Transverse colon (tissue), 4 donors: ENCODE measurements around the gene HOXB2. TPM values are rescaled to one million over a fixed set of nuclear protein-coding genes. Genes with fewer than 3 reads are reported as not detected.

Experiments used
- DNase-seq: peaks from one replicate; pipeline ENCODE4 v3.0.0-alpha.2; 2019
- H3K27ac ChIP-seq, 4 donors: fragments of 200-600 bp; sonication (generic); 2 replicates each; pipeline ENCODE4 v1.5.1; 2016 to 2018; ENCODE audit warnings: inconsistent platforms in 4 of 4
- H3K27me3 ChIP-seq: fragments of 200-600 bp; sonication (generic); 2 replicates; pipeline ENCODE4 v1.5.1; 2017; ENCODE audit warnings: inconsistent platforms
- H3K36me3 ChIP-seq, 4 donors: fragments of 200-600 bp; sonication (generic); 2 replicates each; pipeline ENCODE4 v1.5.1; 2017 to 2019; ENCODE audit warnings: inconsistent platforms in 4 of 4
- H3K4me1 ChIP-seq, 4 donors: fragments of 200-600 bp; sonication (generic); 2 replicates each; pipeline ENCODE4 v1.5.1; 2017 to 2020; ENCODE audit warnings: inconsistent platforms in 4 of 4
- H3K4me3 ChIP-seq, 4 donors: fragments of 200-600 bp; sonication (generic); 1 replicate in 1 of 4; 2 replicates in 3 of 4; pipeline versions ENCODE4 v1.5.1 to v1.6.1; 2017 to 2019; ENCODE audit warnings: inconsistent platforms in 4 of 4
- H3K9me3 ChIP-seq, 2 donors: fragments of 200-600 bp; sonication (generic); 2 replicates each; pipeline ENCODE4 v1.5.1; 2017 to 2019; ENCODE audit warnings: inconsistent platforms in 2 of 2
- CTCF ChIP-seq, 5 experiments: fragments of 200-600 bp in 3 of 5; fragments of 450-650 bp in 2 of 5; sonication (generic) in 3 of 5; IDR thresholded peaks; 1 replicate in 2 of 5; 2 replicates in 3 of 5; pipeline ENCODE4 v1.5.1; 2016 to 2017; ENCODE audit warnings: antibody characterized with exemption in 5 of 5, inconsistent platforms in 3 of 5, mild to moderate bottlenecking in 2 of 5, moderate library complexity in 1 of 5
- EP300 ChIP-seq: sonication (generic); formaldehyde crosslinking; IDR thresholded peaks from one replicate; pipeline ENCODE4 v1.6.1; 2017; ENCODE audit warnings: antibody characterized with exemption, low read depth
- POLR2A ChIP-seq: fragments of 450-650 bp; IDR thresholded peaks from one replicate; pipeline ENCODE4 v1.6.1; 2016; ENCODE audit warnings: antibody characterized with exemption, mild to moderate bottlenecking, moderate library complexity
- POLR2AphosphoS5 ChIP-seq, 3 donors: sonication (generic); formaldehyde crosslinking; IDR thresholded peaks; one replicate each; pipeline ENCODE4 v1.6.1; 2016; ENCODE audit warnings: antibody characterized with exemption in 3 of 3
- WGBS, 2 donors: methylation state at CpG; one replicate each; pipeline ENCODE4 v1.1.5; 2018; ENCODE audit warnings: low coverage in 1 of 2; 5-methylcytosine and 5-hydroxymethylcytosine counted together
- in situ Hi-C, 4 donors: fragments of 200-750 bp; cut with MboI; loops; one replicate each; pipeline versions ENCODE4 v1.15.0 to v1.15.1; 2017; ENCODE audit warnings: low sequenced_read_pairs in 3 of 4, low pct_ligation_motif_present in 1 of 4, low pct_unique_long_range_greater_than_20kb in 1 of 4
- intact Hi-C: fragments of 100-400 bp; cut with DNase I; formaldehyde crosslinking; loops from one replicate; pipeline ENCODE4 v1.15.1; 2023; ENCODE audit warnings: low total_unique reads
- total RNA-seq, 4 donors: library from RNA; depleted of rRNA; stranded (reverse); fragments of >200 nt; gene quantifications; one replicate each; pipeline ENCODE4 v1.1.0, GENCODE V29; 2016

The HOXB2 gene
- total RNA-seq, 4 donors from 2014 or later: 13.5 to 93.9 (median 13.8) TPM; not detected in 1

GRCh38 chr17:48563385-48563838 is 18.5 kb upstream of the HOXB2 start:
- H3K9me3 ChIP-seq: no peaks in the 10 kb centered on the region
- no peak for DNase-seq
- H3K27ac ChIP-seq: peak overlapping the region; percentile 89 to 95 (median 94)
- in situ Hi-C loops (no loop called here), intact Hi-C loops (no loop called here)
- 66% methylated on average over 6 of the region's 6 CpGs; no CpG with 5 or more reads in 1 of the 2 donors for WGBS, 2 donors
- TF ChIP-seq POLR2A (no peak), EP300 (no peak), CTCF (IDR thresholded peaks at IDR 0.05) (no peak), POLR2AphosphoS5 (IDR thresholded peaks at IDR 0.05) (no peak)
- no peak overlapping the region for H3K4me3 ChIP-seq
- no peaks in the 10 kb centered on the region for H3K27me3 ChIP-seq
- peaks cover 49 to 95% (median 70%) of the 10 kb centered on the region in 4 donors for H3K4me1 ChIP-seq
- H3K36me3 ChIP-seq: no peaks in the 10 kb centered on the region

GRCh38 chr17:48562934-48563333 is 18.0 kb upstream of the HOXB2 start:
- no peak overlapping the region for H3K4me3 ChIP-seq
- intact Hi-C loops: no loop called here
- no peak for DNase-seq
- H3K27ac ChIP-seq: peak overlapping the region; percentile 89 to 95 (median 94)
- no peaks in the 10 kb centered on the region for H3K36me3 ChIP-seq
- H3K27me3 ChIP-seq: no peaks in the 10 kb centered on the region
- H3K9me3 ChIP-seq: no peaks in the 10 kb centered on the region
- 69% methylated on average over 5 of the region's 5 CpGs; no CpG with 5 or more reads in 1 of the 2 donors for WGBS, 2 donors
- no peak for TF ChIP-seq CTCF (IDR thresholded peaks at IDR 0.05)
- in situ Hi-C loops: no loop called here
- peaks cover 48 to 95% (median 70%) of the 10 kb centered on the region in 4 donors for H3K4me1 ChIP-seq

- intact Hi-C loops (no loop called here), in situ Hi-C loops (no loop called here)
- no peak for DNase-seq
- H3K36me3 ChIP-seq: no peaks in the 10 kb centered on the region
- WGBS, 2 donors: 58 to 63% methylated on average over 6 to 15 of the region's 15 CpGs
- H3K4me3 ChIP-seq: no peak overlapping the region
- peaks cover 48 to 95% (median 70%) of the 10 kb centered on the region in 4 donors for H3K4me1 ChIP-seq
- no peaks in the 10 kb centered on the region for H3K27me3 ChIP-seq
- H3K27ac ChIP-seq: peak overlapping the region; percentile 89 to 95 (median 94)
- TF ChIP-seq POLR2AphosphoS5 (IDR thresholded peaks at IDR 0.05): no peak
- TF ChIP-seq CTCF (IDR thresholded peaks at IDR 0.05): peak in 2 of 5 experiments; percentile 24 to 29
- no peaks in the 10 kb centered on the region for H3K9me3 ChIP-seq
Observed at GRCh38 chr17:48561884-48562810, 17.2 kb upstream of the HOXB2 start.

- intact Hi-C loops (no loop called here), in situ Hi-C loops (no loop called here)
- WGBS, 2 donors: 29 to 68% methylated on average over 1 to 14 of the region's 14 CpGs
- Histone ChIP-seq H3K27ac (peak overlapping the region; percentile 89 to 95 (median 94)), H3K36me3 (no peaks in the 10 kb centered on the region), H3K4me3 (no peak overlapping the region), H3K9me3 (no peaks in the 10 kb centered on the region), H3K27me3 (no peaks in the 10 kb centered on the region), H3K4me1 (peaks cover 43 to 95% (median 74%) of the 10 kb centered on the region in 4 donors)
- no peak for DNase-seq
- TF ChIP-seq EP300 (no peak), CTCF (IDR thresholded peaks at IDR 0.05) (no peak), POLR2AphosphoS5 (IDR thresholded peaks at IDR 0.05) (peak in 1 of 3 donors; percentile 21), POLR2A (no peak)
Observed at GRCh38 chr17:48559840-48560817, 15.2 kb upstream of the HOXB2 start.
